ENCODE results near the gene LARP4.

DNA sequence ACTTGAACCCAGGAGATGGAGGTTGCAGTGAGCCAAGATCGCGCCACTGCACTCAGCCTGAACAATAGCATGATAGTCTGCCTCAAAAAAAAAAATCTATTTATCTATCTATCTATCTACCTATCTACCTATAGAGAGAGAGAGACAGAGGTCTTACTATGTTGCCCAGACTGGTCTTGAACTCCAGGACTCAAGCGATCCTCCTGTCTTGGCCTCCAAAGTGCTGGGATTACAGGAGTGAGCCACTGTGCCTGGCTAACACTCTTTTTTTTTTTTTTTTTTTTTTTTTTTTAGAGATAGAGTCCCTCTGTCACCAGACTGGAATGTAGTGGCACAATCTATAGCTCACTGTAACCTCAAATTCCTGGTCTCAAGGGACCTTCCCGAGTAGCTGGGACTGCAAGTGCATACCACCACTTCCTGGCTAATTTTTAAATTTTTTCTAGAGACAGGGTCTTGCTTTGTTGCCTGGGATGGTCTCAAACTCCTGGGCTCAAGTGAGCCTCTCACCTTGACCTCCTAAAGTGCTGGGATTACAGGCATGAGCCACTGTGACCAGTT, 6.1 kb upstream of the LARP4 start:
- TF ChIP-seq RAD21 (conservative IDR thresholded peaks at IDR 0.05) (no peak), EP300 (conservative IDR thresholded peaks at IDR 0.05; ENCODE audit: poor library complexity, severe bottlenecking) (no peak)
- TF ChIP-seq, protein P1, sequence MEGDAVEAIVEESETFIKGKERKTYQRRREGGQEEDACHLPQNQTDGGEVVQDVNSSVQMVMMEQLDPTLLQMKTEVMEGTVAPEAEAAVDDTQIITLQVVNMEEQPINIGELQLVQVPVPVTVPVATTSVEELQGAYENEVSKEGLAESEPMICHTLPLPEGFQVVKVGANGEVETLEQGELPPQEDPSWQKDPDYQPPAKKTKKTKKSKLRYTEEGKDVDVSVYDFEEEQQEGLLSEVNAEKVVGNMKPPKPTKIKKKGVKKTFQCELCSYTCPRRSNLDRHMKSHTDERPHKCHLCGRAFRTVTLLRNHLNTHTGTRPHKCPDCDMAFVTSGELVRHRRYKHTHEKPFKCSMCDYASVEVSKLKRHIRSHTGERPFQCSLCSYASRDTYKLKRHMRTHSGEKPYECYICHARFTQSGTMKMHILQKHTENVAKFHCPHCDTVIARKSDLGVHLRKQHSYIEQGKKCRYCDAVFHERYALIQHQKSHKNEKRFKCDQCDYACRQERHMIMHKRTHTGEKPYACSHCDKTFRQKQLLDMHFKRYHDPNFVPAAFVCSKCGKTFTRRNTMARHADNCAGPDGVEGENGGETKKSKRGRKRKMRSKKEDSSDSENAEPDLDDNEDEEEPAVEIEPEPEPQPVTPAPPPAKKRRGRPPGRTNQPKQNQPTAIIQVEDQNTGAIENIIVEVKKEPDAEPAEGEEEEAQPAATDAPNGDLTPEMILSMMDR (IDR thresholded peaks at IDR 0.05; ENCODE audit: poor library complexity, severe bottlenecking): no peak

Measured in neural cell (in vitro differentiated cells).